Vein endothelial cell (primary cell): ENCODE data around the gene PLA2G5. TPM values are rescaled to one million over a fixed set of nuclear protein-coding genes. Genes with fewer than 3 reads are reported as not detected.

ENCODE experiments used
- total RNA-seq: library from RNA; depleted of rRNA; stranded (reverse); fragments of >200 nt; gene quantifications from 2 replicates; pipeline ENCODE4 v1.2.3, GENCODE V29; 2012

Gene PLA2G5
- not detected in 2 replicates for total RNA-seq

GRCh38 chr1:20069874-20070273 lies at the start of gene PLA2G5:
TSS of gene PLA2G5 (plus strand) at chr1:20070194. CDS start at chr1:20084831, 14,637 bp downstream.

GRCh38 chr1:20119347-20119746 lies 49.4 kb downstream of the PLA2G5 start, which contains the start of gene PLA2G2D:
TSS of gene PLA2G2D (minus strand) at chr1:20119536. CDS start at chr1:20119498, 38 bp downstream.

GRCh38 chr1:20138961-20139550 lies 69.1 kb downstream of the PLA2G5 start, which contains the start of gene PLA2G2F:
TSS of gene PLA2G2F (plus strand) at chr1:20139323. CDS start at chr1:20139428, 105 bp downstream.

Other genes starting within 250 kb of the PLA2G5 start
- 3.6 and 5.3 TPM in 2 replicates for gene OTUD3, start 187.8 kb upstream of the PLA2G5 start, total RNA-seq
- not detected in 2 replicates for gene PLA2G2E, start 146.6 kb upstream of the PLA2G5 start, total RNA-seq
- not detected in 2 replicates for gene PLA2G2A, start 90.6 kb upstream of the PLA2G5 start, total RNA-seq
- gene PLA2G2D, start 49.3 kb downstream of the PLA2G5 start, total RNA-seq: not detected in 2 replicates
- gene PLA2G2F, start 69.1 kb downstream of the PLA2G5 start, total RNA-seq: not detected in 2 replicates
- gene UBXN10, start 115.9 kb downstream of the PLA2G5 start, total RNA-seq: under 0.01 TPM in 1 of 2 replicates, not detected in the other
- gene PLA2G2C, start 116.3 kb downstream of the PLA2G5 start, total RNA-seq: not detected in 2 replicates
- not detected in 2 replicates for gene VWA5B1, start 220.7 kb downstream of the PLA2G5 start, total RNA-seq